Trophoblast cell (in vitro differentiated cells and primary cell): ENCODE data around the gene FRMD4A.

Experiments used
- DNase-seq, 2 donors: peaks; one replicate each; pipeline ENCODE4 v3.0.0-alpha.2; 2016
- H2AFZ ChIP-seq: 2 replicates; pipeline ENCODE4 v1.6.1; 2013; ENCODE audit warnings: low read length, moderate library complexity, mild to moderate bottlenecking; ENCODE audit not compliant: insufficient read depth, poor library complexity
- H2AK5ac ChIP-seq: 2 replicates; pipeline ENCODE4 v1.6.1; 2013; ENCODE audit warnings: mild to moderate bottlenecking, low read length
- H2BK120ac ChIP-seq: 2 replicates; pipeline ENCODE4 v1.6.1; 2013; ENCODE audit warnings: low read length, mild to moderate bottlenecking, moderate library complexity; ENCODE audit not compliant: insufficient read depth, poor library complexity
- H2BK12ac ChIP-seq: 2 replicates; pipeline ENCODE4 v1.6.1; 2013; ENCODE audit warnings: mild to moderate bottlenecking, low read length, moderate library complexity
- H2BK5ac ChIP-seq: 2 replicates; pipeline ENCODE4 v1.6.1; 2013; ENCODE audit warnings: low read length, low read depth, moderate library complexity, mild to moderate bottlenecking; ENCODE audit not compliant: poor library complexity
- H3K14ac ChIP-seq: 2 replicates; pipeline ENCODE4 v1.6.1; 2013; ENCODE audit warnings: mild to moderate bottlenecking, low read length
- H3K18ac ChIP-seq: 2 replicates; pipeline ENCODE4 v1.6.1; 2013; ENCODE audit warnings: mild to moderate bottlenecking, low read length
- H3K23ac ChIP-seq: 2 replicates; pipeline ENCODE4 v1.6.1; 2013; ENCODE audit warnings: low read length
- H3K27ac ChIP-seq: 2 replicates; pipeline ENCODE4 v1.5.1; 2013; ENCODE audit warnings: low read depth, mild to moderate bottlenecking, inconsistent platforms, low read length, moderate library complexity
- H3K27me3 ChIP-seq: 2 replicates; pipeline ENCODE4 v1.6.1; 2013; ENCODE audit warnings: inconsistent platforms, mild to moderate bottlenecking, low read length, moderate library complexity; ENCODE audit not compliant: insufficient read depth
- H3K36me3 ChIP-seq, 2 experiments: 1 replicate in 1 of 2; 2 replicates in 1 of 2; pipeline ENCODE4 v1.6.1; 2013; ENCODE audit warnings: low read length in 2 of 2, mild to moderate bottlenecking in 2 of 2, moderate library complexity in 1 of 2; ENCODE audit not compliant: insufficient read depth in 2 of 2, control insufficient read depth in 1 of 2
- H3K4ac ChIP-seq: 2 replicates; pipeline ENCODE4 v1.6.1; 2013; ENCODE audit warnings: low read depth, mild to moderate bottlenecking, low read length, moderate library complexity
- H3K4me1 ChIP-seq, 2 experiments: 1 replicate in 1 of 2; 2 replicates in 1 of 2; pipeline ENCODE4 v1.6.1; 2013; ENCODE audit warnings: low read length in 2 of 2, mild to moderate bottlenecking in 2 of 2, moderate library complexity in 1 of 2; ENCODE audit not compliant: insufficient read depth in 2 of 2, control insufficient read depth in 1 of 2
- H3K4me2 ChIP-seq: 2 replicates; pipeline ENCODE4 v1.6.1; 2013; ENCODE audit warnings: inconsistent platforms, mild to moderate bottlenecking, low read length, moderate library complexity
- H3K4me3 ChIP-seq: 2 replicates; pipeline ENCODE4 v1.5.1; 2013; ENCODE audit warnings: mild to moderate bottlenecking, low read depth, low read length, inconsistent platforms
- H3K79me1 ChIP-seq: one replicate; pipeline ENCODE4 v1.6.1; 2013; ENCODE audit warnings: low read length
- H3K79me2 ChIP-seq: 2 replicates; pipeline ENCODE4 v1.6.1; 2013; ENCODE audit warnings: low read length, mild to moderate bottlenecking; ENCODE audit not compliant: control insufficient read depth, insufficient read depth, poor library complexity
- H3K9ac ChIP-seq: 2 replicates; pipeline ENCODE4 v1.6.1; 2013; ENCODE audit warnings: mild to moderate bottlenecking, low read length
- H3K9me3 ChIP-seq: 2 replicates; pipeline ENCODE4 v1.6.1; 2013; ENCODE audit warnings: low read depth, mild to moderate bottlenecking, control low read depth, inconsistent platforms, low read length; ENCODE audit not compliant: insufficient read depth
- H4K12ac ChIP-seq: 2 replicates; pipeline ENCODE4 v1.6.1; 2013; ENCODE audit warnings: low read depth, mild to moderate bottlenecking, low read length, moderate library complexity
- H4K8ac ChIP-seq: 2 replicates; pipeline ENCODE4 v1.6.1; 2013; ENCODE audit warnings: low read depth, mild to moderate bottlenecking, low read length, moderate library complexity
- H4K91ac ChIP-seq: one replicate; pipeline ENCODE4 v1.6.1; 2013; ENCODE audit warnings: low read depth, mild to moderate bottlenecking, low read length, moderate library complexity
- WGBS: extraction: QIAGEN DNeasy Blood & Tissue Kit; methylation state at CpG from one replicate; pipeline ENCODE4 v1.1.7; 2013; ENCODE audit warnings: missing lambda C conversion rate; ENCODE audit not compliant: insufficient read length, insufficient coverage; ENCODE audit errors: extremely low coverage; 5-methylcytosine and 5-hydroxymethylcytosine counted together

The FRMD4A gene

DNA sequence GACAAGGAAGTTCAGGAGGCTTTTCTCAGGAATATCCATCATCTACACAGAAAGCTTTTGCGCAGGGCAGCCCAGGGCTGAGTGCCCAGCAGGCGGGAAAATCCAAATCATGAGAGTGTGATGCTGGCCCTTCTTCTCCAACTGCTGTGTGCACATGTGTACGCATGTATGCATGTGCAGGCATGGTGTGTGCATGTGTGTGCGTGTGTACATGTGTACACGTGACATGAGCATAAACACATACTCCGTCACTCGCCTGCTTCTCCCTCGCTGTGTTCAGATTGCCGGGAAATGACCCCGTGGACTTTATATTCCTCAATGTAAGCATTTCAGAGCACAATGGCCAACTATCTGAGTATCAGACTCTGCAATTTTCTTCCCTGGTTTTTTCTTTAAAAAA lies 658.8 kb downstream of the FRMD4A start:
- Histone ChIP-seq H3K4me3 (no peak overlapping the region), H3K4me1 (peaks cover 12 to 22% of the 10 kb centered on the region in 2 experiments), H3K36me3 (peaks cover 34 to 41% of the 10 kb centered on the region in 2 experiments), H3K79me1 (peaks cover 10% of the 10 kb centered on the region), H3K4me2 (no peak overlapping the region), H3K9me3 (no peaks in the 10 kb centered on the region), H3K18ac (no peak overlapping the region), H3K14ac (no peak overlapping the region), H4K12ac (no peak overlapping the region), H3K23ac (peak overlapping the region; percentile 77), H3K27me3 (no peaks in the 10 kb centered on the region), H2BK12ac (no peak overlapping the region), H3K79me2 (peaks cover 3% of the 10 kb centered on the region), H3K27ac (no peak overlapping the region), H2AFZ (no peak overlapping the region), H2BK120ac (no peak overlapping the region), H4K8ac (no peak overlapping the region), H3K4ac (no peak overlapping the region), H3K9ac (peak overlapping the region; percentile 6), H4K91ac (no peak overlapping the region), H2AK5ac (no peak overlapping the region), H2BK5ac (no peak overlapping the region)
- WGBS, result no CpG with 5 or more reads among the region's 10 CpGs
- DNase-seq, result no peak

DNA sequence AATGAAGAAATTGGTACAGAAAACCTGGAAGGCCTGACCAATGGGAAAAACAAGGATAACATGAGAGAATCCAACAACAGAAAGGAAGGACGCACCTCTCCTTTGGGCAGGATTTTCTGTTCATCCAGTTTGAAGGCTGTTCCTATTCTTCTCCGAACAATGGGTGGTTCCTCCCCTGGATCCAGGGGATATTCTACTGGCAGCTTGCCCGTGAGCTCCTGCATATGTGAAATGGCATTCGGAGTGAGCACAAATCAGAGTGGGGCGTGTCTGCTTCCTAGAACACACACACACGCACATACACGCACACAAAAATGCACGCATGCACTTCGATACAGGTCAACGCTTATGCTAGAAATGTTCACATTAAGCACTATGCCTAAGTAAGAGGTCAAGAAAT lies 660.4 kb downstream of the FRMD4A start:
- no CpG with 5 or more reads among the region's 10 CpGs for WGBS
- Histone ChIP-seq H3K4me3 (no peak overlapping the region), H3K4ac (no peak overlapping the region), H3K79me1 (peaks cover 10% of the 10 kb centered on the region), H3K14ac (peak overlapping the region; percentile 21), H4K91ac (no peak overlapping the region), H2AFZ (no peak overlapping the region), H3K27ac (peak overlapping the region; percentile 59), H3K79me2 (peaks cover 3% of the 10 kb centered on the region), H3K4me1 (peaks cover 12 to 22% of the 10 kb centered on the region in 2 experiments), H2BK120ac (no peak overlapping the region), H3K36me3 (peaks cover 47 to 55% of the 10 kb centered on the region in 2 experiments), H3K18ac (no peak overlapping the region), H3K27me3 (no peaks in the 10 kb centered on the region), H3K4me2 (no peak overlapping the region), H3K9me3 (no peaks in the 10 kb centered on the region), H3K23ac (no peak overlapping the region), H4K12ac (no peak overlapping the region), H4K8ac (no peak overlapping the region), H2BK12ac (no peak overlapping the region), H3K9ac (no peak overlapping the region), H2BK5ac (no peak overlapping the region), H2AK5ac (no peak overlapping the region)
- no peak for DNase-seq

DNA sequence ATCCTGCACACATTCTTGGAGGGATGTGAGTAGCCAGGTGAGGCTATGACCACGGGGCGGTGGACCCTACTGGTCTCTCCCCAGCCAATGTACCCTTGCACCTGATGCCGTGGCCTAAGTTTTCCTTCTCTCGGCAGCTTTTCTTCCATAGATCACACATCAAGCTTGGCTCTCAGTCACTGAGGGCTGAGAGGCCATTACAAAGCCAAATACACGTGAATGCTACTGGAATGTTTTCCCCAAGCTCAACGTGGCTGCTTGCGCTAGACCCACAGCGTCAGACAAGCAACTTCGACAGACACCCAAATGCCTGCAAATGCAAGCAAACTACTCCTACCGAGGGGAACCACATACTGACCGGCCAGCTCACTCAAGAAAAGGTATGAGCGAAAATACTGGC lies 660.8 kb downstream of the FRMD4A start:
- Histone ChIP-seq H3K9ac (no peak overlapping the region), H2BK120ac (peak overlapping the region; percentile 85), H3K23ac (no peak overlapping the region), H2BK5ac (peak overlapping the region; percentile 58), H3K79me2 (peaks cover 3% of the 10 kb centered on the region), H4K8ac (peak overlapping the region; percentile 51), H3K4me1 (peaks cover 12 to 22% of the 10 kb centered on the region in 2 experiments), H2BK12ac (peak overlapping the region; percentile 84), H3K4me2 (no peak overlapping the region), H3K79me1 (peaks cover 10% of the 10 kb centered on the region), H3K4ac (no peak overlapping the region), H3K4me3 (no peak overlapping the region), H3K14ac (peak overlapping the region; percentile 46), H3K27ac (peak overlapping the region; percentile 59), H4K12ac (peak overlapping the region; percentile 31), H4K91ac (peak overlapping the region; percentile 81), H2AK5ac (peak overlapping the region; percentile 56), H2AFZ (no peak overlapping the region), H3K18ac (peak overlapping the region; percentile 83), H3K9me3 (no peaks in the 10 kb centered on the region), H3K27me3 (no peaks in the 10 kb centered on the region), H3K36me3 (peaks cover 47 to 54% of the 10 kb centered on the region in 2 experiments)
- DNase-seq, result peak; percentile 11 to 23
- WGBS, result no CpG with 5 or more reads among the region's 12 CpGs

DNA sequence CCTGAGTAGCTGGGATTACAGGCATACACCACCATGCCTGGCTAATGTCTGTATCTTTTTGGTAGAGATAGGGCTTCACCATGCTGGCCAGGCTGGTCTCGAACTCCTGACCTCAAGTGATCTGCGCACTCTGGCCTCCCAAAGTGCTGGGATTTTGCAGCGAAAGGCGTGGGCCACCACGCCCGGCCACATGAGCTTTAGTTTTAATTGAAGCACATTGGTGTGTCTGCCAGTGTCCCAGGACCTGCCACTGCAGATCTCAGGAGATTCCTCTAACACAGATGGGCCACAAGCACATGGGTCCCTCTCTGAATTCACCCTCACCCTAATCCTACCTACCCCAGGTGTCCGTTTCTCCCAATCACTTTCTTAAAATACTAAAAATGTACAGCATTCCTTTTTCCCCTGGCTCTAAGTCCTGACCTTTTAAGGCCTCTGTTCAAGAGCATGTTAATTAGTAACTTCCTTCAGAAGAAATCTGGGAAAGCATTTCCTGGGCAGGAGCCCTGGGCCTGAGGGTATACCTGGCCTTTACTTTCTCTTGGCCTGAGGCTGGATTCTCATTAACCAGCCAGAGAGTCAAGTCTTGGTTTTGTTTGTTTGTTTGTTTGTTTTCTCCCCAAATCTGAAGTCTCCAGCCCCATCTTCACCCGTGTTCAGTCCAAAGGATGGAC lies 661.4 kb downstream of the FRMD4A start:
- DNase-seq, result no peak
- H3K36me3 ChIP-seq, result peaks cover 47 to 50% of the 10 kb centered on the region in 2 experiments
- H4K8ac ChIP-seq, result peak overlapping the region; percentile 61
- H3K23ac ChIP-seq, result no peak overlapping the region
- H3K14ac ChIP-seq, result peak overlapping the region; percentile 46
- peak overlapping the region; percentile 52 for H2AK5ac ChIP-seq
- H3K4me2 ChIP-seq, result no peak overlapping the region
- no peak overlapping the region for H3K9ac ChIP-seq
- no CpG with 5 or more reads among the region's 8 CpGs for WGBS
- H3K27ac ChIP-seq, result peak overlapping the region; percentile 59
- peak overlapping the region; percentile 81 for H4K91ac ChIP-seq
- H3K4ac ChIP-seq, result no peak overlapping the region
- no peak overlapping the region for H2AFZ ChIP-seq
- peak overlapping the region; percentile 84 for H2BK12ac ChIP-seq
- H4K12ac ChIP-seq, result peak overlapping the region; percentile 31
- H3K4me1 ChIP-seq, result peaks cover 12 to 22% of the 10 kb centered on the region in 2 experiments
- H3K79me1 ChIP-seq, result peaks cover 10% of the 10 kb centered on the region
- H3K4me3 ChIP-seq, result no peak overlapping the region
- no peaks in the 10 kb centered on the region for H3K9me3 ChIP-seq
- H2BK120ac ChIP-seq, result peak overlapping the region; percentile 85
- peaks cover 3% of the 10 kb centered on the region for H3K79me2 ChIP-seq
- H2BK5ac ChIP-seq, result peak overlapping the region; percentile 62
- no peaks in the 10 kb centered on the region for H3K27me3 ChIP-seq
- peak overlapping the region; percentile 83 for H3K18ac ChIP-seq
